ENCODE measurements around the gene SRL. TPM values are rescaled to one million over a fixed set of nuclear protein-coding genes. Genes with fewer than 3 reads are reported as not detected.

Gene SRL
- total and polyA plus RNA-seq, 2 of the 13 experiments (the other 11 are each of a cell fraction or from before 2014, with no cell fraction given) = 0.05 TPM; not detected in 1

DNA sequence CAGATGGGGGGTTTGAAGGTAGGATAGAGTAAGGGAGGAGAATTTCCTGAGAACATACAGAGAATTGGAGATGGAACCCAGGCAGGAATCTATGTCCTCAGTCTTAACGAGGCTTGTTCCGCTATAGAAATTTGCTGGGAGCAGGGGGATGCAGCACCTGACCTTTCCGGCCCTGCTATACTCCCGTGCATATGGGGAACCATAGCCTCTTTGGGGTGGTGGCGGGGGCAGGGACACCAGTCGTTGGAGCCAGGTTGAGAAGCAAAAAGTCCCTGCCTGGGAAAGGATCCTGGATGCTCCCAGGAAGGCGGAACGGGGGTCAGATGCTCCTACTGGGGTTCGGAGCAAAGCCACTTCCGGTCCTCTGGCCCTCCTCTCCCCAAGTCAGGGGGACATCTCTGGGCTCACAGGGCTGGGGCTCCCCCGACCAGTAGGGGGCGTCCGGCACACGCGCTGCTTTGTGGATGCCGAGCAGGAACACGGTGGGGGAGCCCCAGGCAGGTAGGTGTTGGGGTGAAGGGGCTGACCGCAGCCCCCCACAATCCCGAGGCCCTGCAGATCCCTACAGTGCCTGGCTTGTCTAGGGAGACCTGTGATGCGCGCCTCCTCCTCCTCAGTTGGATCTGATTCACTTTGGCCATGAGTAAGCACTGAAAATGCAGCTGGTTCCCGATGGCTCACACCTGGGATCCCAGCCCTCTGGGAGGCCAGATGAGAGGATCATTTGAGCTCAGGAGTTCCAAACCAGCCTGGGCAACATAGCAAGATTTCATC is 46.5 kb upstream of the SRL start (continued):
- TF ChIP-seq ZNF121 (CRISPR knock-in tag; IDR thresholded peaks at IDR 0.05) (no peak), RFXAP (CRISPR knock-in tag; IDR thresholded peaks at IDR 0.05; ENCODE audit: borderline replicate concordance) (no peak), ZNF574 (CRISPR knock-in tag; IDR thresholded peaks at IDR 0.05) (peak; percentile 44; the same call in 1 of the 2 replicates), HNRNPLL (IDR thresholded peaks at IDR 0.05; ENCODE audit: low read depth, low read length, poor library complexity, severe bottlenecking) (peak; percentile 33), ETV5 (CRISPR knock-in tag; IDR thresholded peaks at IDR 0.05; ENCODE audit: borderline replicate concordance) (peak; percentile 70), ZBTB43 (CRISPR knock-in tag; conservative IDR thresholded peaks at IDR 0.05) (no peak), ZNF674 (CRISPR knock-in tag; IDR thresholded peaks at IDR 0.05; ENCODE audit: low read depth) (no peak), ZNF788 (CRISPR knock-in tag; IDR thresholded peaks at IDR 0.05; ENCODE audit: borderline replicate concordance) (peak; percentile 46; the same call in 1 of the 2 replicates), RAD21 (CRISPR knock-in tag; IDR thresholded peaks at IDR 0.05) (peak; percentile 88), ZNF644 (CRISPR knock-in tag; IDR thresholded peaks at IDR 0.05; ENCODE audit: low read depth) (no peak), CTCF (CRISPR knock-in tag; IDR thresholded peaks at IDR 0.05) (peak; percentile 97), U2AF2 (IDR thresholded peaks at IDR 0.05; ENCODE audit: low read depth, low read length) (no peak), TBX2 (CRISPR knock-in tag; IDR thresholded peaks at IDR 0.05; ENCODE audit: borderline replicate concordance) (peak; percentile 39; the same call in 1 of the 2 replicates), TARDBP (CRISPR knock-in tag; IDR thresholded peaks at IDR 0.05) (no peak)
- TF ChIP-seq, protein P1, sequence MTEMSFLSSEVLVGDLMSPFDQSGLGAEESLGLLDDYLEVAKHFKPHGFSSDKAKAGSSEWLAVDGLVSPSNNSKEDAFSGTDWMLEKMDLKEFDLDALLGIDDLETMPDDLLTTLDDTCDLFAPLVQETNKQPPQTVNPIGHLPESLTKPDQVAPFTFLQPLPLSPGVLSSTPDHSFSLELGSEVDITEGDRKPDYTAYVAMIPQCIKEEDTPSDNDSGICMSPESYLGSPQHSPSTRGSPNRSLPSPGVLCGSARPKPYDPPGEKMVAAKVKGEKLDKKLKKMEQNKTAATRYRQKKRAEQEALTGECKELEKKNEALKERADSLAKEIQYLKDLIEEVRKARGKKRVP (CRISPR knock-in tag; IDR thresholded peaks at IDR 0.05) = peak in 1 of 2 experiments; percentile 20; a peak in 1 of 4 replicates
- TF ChIP-seq, protein P2, sequence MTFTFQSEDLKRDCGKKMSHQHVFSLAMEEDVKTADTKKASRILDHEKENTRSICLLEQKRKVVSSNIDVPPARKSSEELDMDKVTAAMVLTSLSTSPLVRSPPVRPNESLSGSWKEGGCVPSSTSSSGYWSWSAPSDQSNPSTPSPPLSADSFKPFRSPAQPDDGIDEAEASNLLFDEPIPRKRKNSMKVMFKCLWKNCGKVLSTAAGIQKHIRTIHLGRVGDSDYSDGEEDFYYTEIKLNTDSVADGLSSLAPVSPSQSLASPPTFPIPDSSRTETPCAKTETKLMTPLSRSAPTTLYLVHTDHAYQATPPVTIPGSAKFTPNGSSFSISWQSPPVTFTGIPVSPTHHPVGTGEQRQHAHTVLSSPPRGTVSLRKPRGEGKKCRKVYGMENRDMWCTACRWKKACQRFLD (CRISPR knock-in tag; IDR thresholded peaks at IDR 0.05; ENCODE audit: borderline replicate concordance) = no peak
- TF ChIP-seq, protein P3, sequence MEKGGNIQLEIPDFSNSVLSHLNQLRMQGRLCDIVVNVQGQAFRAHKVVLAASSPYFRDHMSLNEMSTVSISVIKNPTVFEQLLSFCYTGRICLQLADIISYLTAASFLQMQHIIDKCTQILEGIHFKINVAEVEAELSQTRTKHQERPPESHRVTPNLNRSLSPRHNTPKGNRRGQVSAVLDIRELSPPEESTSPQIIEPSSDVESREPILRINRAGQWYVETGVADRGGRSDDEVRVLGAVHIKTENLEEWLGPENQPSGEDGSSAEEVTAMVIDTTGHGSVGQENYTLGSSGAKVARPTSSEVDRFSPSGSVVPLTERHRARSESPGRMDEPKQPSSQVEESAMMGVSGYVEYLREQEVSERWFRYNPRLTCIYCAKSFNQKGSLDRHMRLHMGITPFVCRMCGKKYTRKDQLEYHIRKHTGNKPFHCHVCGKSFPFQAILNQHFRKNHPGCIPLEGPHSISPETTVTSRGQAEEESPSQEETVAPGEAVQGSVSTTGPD (CRISPR knock-in tag; IDR thresholded peaks at IDR 0.05) = no peak
- TF ChIP-seq, protein P4, sequence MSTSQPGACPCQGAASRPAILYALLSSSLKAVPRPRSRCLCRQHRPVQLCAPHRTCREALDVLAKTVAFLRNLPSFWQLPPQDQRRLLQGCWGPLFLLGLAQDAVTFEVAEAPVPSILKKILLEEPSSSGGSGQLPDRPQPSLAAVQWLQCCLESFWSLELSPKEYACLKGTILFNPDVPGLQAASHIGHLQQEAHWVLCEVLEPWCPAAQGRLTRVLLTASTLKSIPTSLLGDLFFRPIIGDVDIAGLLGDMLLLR (CRISPR knock-in tag; IDR thresholded peaks at IDR 0.05) = no peak

All from HepG2 (cell line).